H1 (cell line): ENCODE results near the gene KLHL36. TPM values are rescaled to one million over a fixed set of nuclear protein-coding genes. Genes with fewer than 3 reads are reported as not detected.
A peak's percentile ranks its signal among the peaks of the same experiment; 100 is the strongest.

ENCODE experiments used
- CTCF ChIA-PET: fragments of 300-600 bp; sonication (Branson Sonifier 250); formaldehyde crosslinking; loops from one replicate; lab custom pipeline; 2021; ENCODE audit not compliant: partially characterized antibody; lab: Charles Lee
- POLR2A ChIA-PET: fragments of 300-600 bp; sonication (Branson Sonifier 250); formaldehyde crosslinking; loops from one replicate; lab custom pipeline; 2021; ENCODE audit warnings: inconsistent platforms; ENCODE audit not compliant: partially characterized antibody; lab: Charles Lee
- DNase-seq, 2 experiments: peaks; one replicate each; pipeline versions ENCODE4 v3.0.0 to v3.0.0-alpha.2; 2010 to 2022; ENCODE audit warnings: low spot score in 2 of 2, low read depth in 1 of 2, mixed read lengths in 1 of 2
- FAIRE-seq: peaks from 2 replicates; lab custom pipeline; 2011; peaks lifted over from hg19 to GRCh38; lab: Jason Lieb, UNC
- H2AFZ ChIP-seq: 2 replicates; pipeline ENCODE4 v1.8.1; 2012; ENCODE audit warnings: low read length, inconsistent platforms
- H2AK5ac ChIP-seq: 2 replicates; pipeline ENCODE4 v1.6.1; 2013; ENCODE audit warnings: low read depth, low read length
- H2BK120ac ChIP-seq: replicated peaks from 2 replicates; pipeline ENCODE3; 2013; ENCODE audit warnings: low read depth, low read length, inconsistent platforms
- H2BK12ac ChIP-seq: 2 replicates; pipeline ENCODE4 v1.6.1; 2013; ENCODE audit warnings: low read depth, low read length
- H2BK15ac ChIP-seq: 2 replicates; pipeline ENCODE4 v1.6.1; 2013; ENCODE audit warnings: low read length
- H2BK20ac ChIP-seq: 2 replicates; pipeline ENCODE4 v1.6.1; 2013; ENCODE audit warnings: low read length
- H2BK5ac ChIP-seq: 2 replicates; pipeline ENCODE4 v1.6.1; 2013; ENCODE audit warnings: low read depth, low read length
- H3K14ac ChIP-seq: 2 replicates; pipeline ENCODE4 v1.6.1; 2013; ENCODE audit warnings: inconsistent platforms; ENCODE audit not compliant: insufficient read length
- H3K18ac ChIP-seq: 2 replicates; pipeline ENCODE4 v1.6.1; 2013; ENCODE audit warnings: low read length; ENCODE audit errors: extremely low read depth
- H3K23ac ChIP-seq: 2 replicates; pipeline ENCODE4 v1.6.1; 2013; ENCODE audit warnings: inconsistent platforms; ENCODE audit not compliant: insufficient read length
- H3K23me2 ChIP-seq: 2 replicates; pipeline ENCODE4 v1.6.1; 2013; ENCODE audit warnings: low read depth, low read length
- H3K27ac ChIP-seq: 2 replicates; pipeline ENCODE4 v1.6.1; 2011; ENCODE audit warnings: low read depth, low read length, inconsistent platforms
- H3K27me3 ChIP-seq, 4 experiments: replicated peaks in 1 of 4; 1 replicate in 1 of 4; 2 replicates in 3 of 4; pipeline versions ENCODE4 v1.6.1 to v1.8.1; 2011 to 2013; ENCODE audit warnings: low read length in 3 of 4, mild to moderate bottlenecking in 3 of 4, inconsistent platforms in 2 of 4, mixed read lengths in 2 of 4, moderate library complexity in 1 of 4; ENCODE audit not compliant: control insufficient read depth in 3 of 4, insufficient read depth in 3 of 4; ENCODE audit errors: extremely low read depth in 1 of 4
- H3K36me3 ChIP-seq, 4 experiments: 2 replicates each; pipeline versions ENCODE4 v1.6.1 to v1.8.1; 2011 to 2013; ENCODE audit warnings: mild to moderate bottlenecking in 4 of 4, low read length in 3 of 4, moderate library complexity in 2 of 4, control low read depth in 1 of 4, inconsistent platforms in 1 of 4; ENCODE audit not compliant: insufficient read depth in 4 of 4, control insufficient read depth in 2 of 4
- H3K4ac ChIP-seq: replicated peaks from 2 replicates; pipeline ENCODE3; 2013; ENCODE audit warnings: low read length, low read depth, mixed read lengths, inconsistent platforms; ENCODE audit not compliant: insufficient read length
- H3K4me1 ChIP-seq, 4 experiments: replicated peaks in 1 of 4; 1 replicate in 1 of 4; 2 replicates in 3 of 4; pipeline versions ENCODE4 v1.6.1 to v1.8.1; 2011 to 2013; ENCODE audit warnings: low read length in 3 of 4, inconsistent platforms in 2 of 4, mixed read lengths in 1 of 4; ENCODE audit not compliant: insufficient read depth in 4 of 4, control insufficient read depth in 3 of 4
- H3K4me2 ChIP-seq, 2 experiments: 2 replicates each; pipeline versions ENCODE4 v1.6.1 to v1.8.1; 2011 to 2013; ENCODE audit warnings: low read depth in 2 of 2, low read length in 2 of 2, control low read depth in 1 of 2, inconsistent platforms in 1 of 2, mild to moderate bottlenecking in 1 of 2; ENCODE audit not compliant: insufficient read depth in 1 of 2
- H3K4me3 ChIP-seq, 4 experiments: fragments of 200-600, 300-600 bp in 1 of 4; sonication (generic), shearing (Covaris generic), sonication (Bioruptor Twin) in 1 of 4; 2 replicates each; pipeline versions ENCODE4 v1.5.1 to v1.8.1; 2011 to 2016; ENCODE audit warnings: low read length in 4 of 4, low read depth in 3 of 4, control low read depth in 2 of 4, inconsistent platforms in 2 of 4, mild to moderate bottlenecking in 2 of 4, mixed read lengths in 1 of 4, moderate library complexity in 1 of 4; ENCODE audit not compliant: insufficient read depth in 2 of 4; ENCODE audit errors: extremely low read depth in 1 of 4
- H3K56ac ChIP-seq: replicated peaks from 2 replicates; pipeline ENCODE3; 2013; ENCODE audit warnings: low read depth, mild to moderate bottlenecking, mixed read lengths, low read length, inconsistent platforms; ENCODE audit not compliant: insufficient read length
- H3K79me1 ChIP-seq: 2 replicates; pipeline ENCODE4 v1.6.1; 2013; ENCODE audit warnings: low read depth, low read length, control low read depth
- H3K79me2 ChIP-seq, 2 experiments: 2 replicates each; pipeline versions ENCODE4 v1.6.1 to v1.8.1; 2012 to 2013; ENCODE audit warnings: low read length in 2 of 2, mild to moderate bottlenecking in 2 of 2, inconsistent platforms in 1 of 2; ENCODE audit not compliant: insufficient read depth in 2 of 2, control insufficient read depth in 1 of 2
- H3K9ac ChIP-seq, 4 experiments: replicated peaks in 1 of 4; 1 replicate in 1 of 4; 2 replicates in 3 of 4; pipeline versions ENCODE4 v1.6.1 to v1.8.1; 2011 to 2013; ENCODE audit warnings: low read depth in 3 of 4, low read length in 3 of 4, control low read depth in 2 of 4, mild to moderate bottlenecking in 2 of 4, moderate library complexity in 2 of 4, inconsistent platforms in 1 of 4; ENCODE audit errors: extremely low read depth in 1 of 4
- H3K9me3 ChIP-seq, 2 experiments: 2 replicates each; pipeline versions ENCODE4 v1.6.1 to v1.8.1; 2012 to 2013; ENCODE audit warnings: mild to moderate bottlenecking in 2 of 2, moderate library complexity in 2 of 2, control low read depth in 1 of 2, inconsistent platforms in 1 of 2, low read depth in 1 of 2, low read length in 1 of 2, mixed read lengths in 1 of 2; ENCODE audit not compliant: insufficient read depth in 2 of 2
- H4K20me1 ChIP-seq, 2 experiments: replicated peaks in 1 of 2; 2 replicates each; pipeline versions ENCODE3 to v1.8.1; 2011 to 2013; ENCODE audit warnings: inconsistent platforms in 2 of 2, low read length in 2 of 2, mild to moderate bottlenecking in 1 of 2; ENCODE audit not compliant: insufficient read depth in 2 of 2, control insufficient read depth in 1 of 2
- H4K5ac ChIP-seq: 2 replicates; pipeline ENCODE4 v1.6.1; 2013; ENCODE audit warnings: low read length, low read depth, mixed read lengths, inconsistent platforms; ENCODE audit not compliant: insufficient read length
- H4K8ac ChIP-seq: 2 replicates; pipeline ENCODE4 v1.8.0; 2013; ENCODE audit warnings: mild to moderate bottlenecking, moderate library complexity, low read length, inconsistent platforms; ENCODE audit not compliant: insufficient read depth; ENCODE audit errors: extremely low read depth
- H4K91ac ChIP-seq: replicated peaks from 2 replicates; pipeline ENCODE3; 2013; ENCODE audit warnings: low read length, mixed read lengths, inconsistent platforms; ENCODE audit not compliant: insufficient read length
- BACH1 ChIP-seq: IDR thresholded peaks from 2 replicates; pipeline ENCODE4 v1.6.1; 2012; ENCODE audit warnings: low read length, improper control_type of control experiment
- CTBP2 ChIP-seq: IDR thresholded peaks from 2 replicates; pipeline ENCODE4 v1.7.0; 2011; ENCODE audit warnings: borderline replicate concordance, mild to moderate bottlenecking, moderate library complexity, mixed read lengths, low read length; ENCODE audit not compliant: insufficient read depth, insufficient read length
- RAD21 ChIP-seq, 2 experiments: IDR thresholded peaks in 1 of 2; conservative IDR thresholded peaks in 1 of 2; 2 replicates each; pipeline ENCODE4 v1.6.1; 2011; ENCODE audit warnings: low read depth in 2 of 2, low read length in 2 of 2, improper control_type of control experiment in 1 of 2, inconsistent platforms in 1 of 2, mild to moderate bottlenecking in 1 of 2, moderate library complexity in 1 of 2
- RBBP5 ChIP-seq: IDR thresholded peaks from 2 replicates; pipeline ENCODE4 v1.7.1; 2012; ENCODE audit warnings: low read depth, mild to moderate bottlenecking, inconsistent platforms, low read length, moderate library complexity, borderline replicate concordance
- SIRT6 ChIP-seq: IDR thresholded peaks from one replicate; pipeline ENCODE4 v1.7.1; 2012; ENCODE audit warnings: low read length, inconsistent platforms
- WGBS, 2 experiments: shearing (Covaris generic) in 1 of 2; methylation state at CpG; one replicate each; pipeline versions ENCODE4 v1.1.6 to v1.1.7; 2013 to 2015; ENCODE audit warnings: low lambda C conversion rate in 2 of 2, mixed read lengths in 2 of 2, inconsistent platforms in 1 of 2, low coverage in 1 of 2, missing lambda C conversion rate in 1 of 2; ENCODE audit not compliant: insufficient replicate concordance in 2 of 2, insufficient coverage in 1 of 2, insufficient read length in 1 of 2; ENCODE audit errors: extremely low coverage in 1 of 2, missing lambda C conversion rate in 1 of 2; 5-methylcytosine and 5-hydroxymethylcytosine counted together
- long read RNA-seq, 2 experiments: library from RNA in 1 of 2; library from capped mRNA in 1 of 2; stranded (forward); transcript quantifications; one replicate each; pipeline ENCODE4 v2.0.0, GENCODE V29; 2021; ENCODE audit warnings: inconsistent platforms in 1 of 2
- polyA minus RNA-seq, 3 experiments: library from RNA; depleted of rRNA, polyadenylated mRNA; stranded (reverse); fragments of >200 nt; gene quantifications; 1 replicate in 2 of 3; 2 replicates in 1 of 3; pipeline ENCODE4 v1.2.3, GENCODE V29; 2011
- polyA plus RNA-seq, 7 experiments: library from polyadenylated mRNA; depleted of rRNA in 3 of 7; stranded (reverse) in 5 of 7; unstranded in 2 of 7; fragments of >200 nt in 5 of 7; fragments of 200-250 nt in 2 of 7; gene quantifications; 1 replicate in 5 of 7; 2 replicates in 1 of 7; 4 replicates in 1 of 7; pipeline versions ENCODE4 v1.2.1 to v1.2.3, GENCODE V29; 2011 to 2013; ENCODE audit warnings: missing spikeins in 2 of 7, mixed read lengths in 2 of 7
- total RNA-seq: library from RNA; stranded (reverse); fragmentation: NEBNext Ultra II Directional; extraction: Animal tissue kit (Norgen Biotek cat#: 25700); gene quantifications from 2 replicates; pipeline ENCODE4 v1.2.1, GENCODE V29; 2021

KLHL36 gene
- 33.6 and 35.3 TPM in 2 replicates for total RNA-seq
- 22.9 and 33.7 TPM in 2 replicates for polyA plus RNA-seq (2011; rRNA removed)
- 25.1 TPM for polyA plus RNA-seq (2011; cell fraction: cytosol; rRNA removed)
- 34.8 TPM for polyA plus RNA-seq (2011; cell fraction: nucleus; rRNA removed)
- polyA plus RNA-seq (2012, experiment 1 of 2), result 16.3 to 22.6 TPM (median 21.6 TPM) in 4 replicates
- 13.3 TPM for polyA plus RNA-seq (2012, experiment 2 of 2)
- polyA plus RNA-seq (2013, experiment 1 of 2), result 14.7 TPM
- 14.9 TPM for polyA plus RNA-seq (2013, experiment 2 of 2)
- polyA minus RNA-seq (2011; rRNA and poly(A)+ RNA removed), result 48.3 and 51.7 TPM in 2 replicates
- 40.4 TPM for polyA minus RNA-seq (2011; cell fraction: cytosol; rRNA and poly(A)+ RNA removed)
- polyA minus RNA-seq (2011; cell fraction: nucleus; rRNA and poly(A)+ RNA removed), result 30.4 TPM
- long read RNA-seq, experiment 1, partial matches to known transcripts, result 2 of 8 reads
- long read RNA-seq, experiment 1, other reads (novel, unspliced or antisense), result 3 of 8 reads
- long read RNA-seq, experiment 2, full-length matches to known transcripts, result 1 of 4 reads
- long read RNA-seq, experiment 2, partial matches to known transcripts, result 0 of 4 reads
- long read RNA-seq, experiment 2, other reads (novel, unspliced or antisense), result 3 of 4 reads

DNA sequence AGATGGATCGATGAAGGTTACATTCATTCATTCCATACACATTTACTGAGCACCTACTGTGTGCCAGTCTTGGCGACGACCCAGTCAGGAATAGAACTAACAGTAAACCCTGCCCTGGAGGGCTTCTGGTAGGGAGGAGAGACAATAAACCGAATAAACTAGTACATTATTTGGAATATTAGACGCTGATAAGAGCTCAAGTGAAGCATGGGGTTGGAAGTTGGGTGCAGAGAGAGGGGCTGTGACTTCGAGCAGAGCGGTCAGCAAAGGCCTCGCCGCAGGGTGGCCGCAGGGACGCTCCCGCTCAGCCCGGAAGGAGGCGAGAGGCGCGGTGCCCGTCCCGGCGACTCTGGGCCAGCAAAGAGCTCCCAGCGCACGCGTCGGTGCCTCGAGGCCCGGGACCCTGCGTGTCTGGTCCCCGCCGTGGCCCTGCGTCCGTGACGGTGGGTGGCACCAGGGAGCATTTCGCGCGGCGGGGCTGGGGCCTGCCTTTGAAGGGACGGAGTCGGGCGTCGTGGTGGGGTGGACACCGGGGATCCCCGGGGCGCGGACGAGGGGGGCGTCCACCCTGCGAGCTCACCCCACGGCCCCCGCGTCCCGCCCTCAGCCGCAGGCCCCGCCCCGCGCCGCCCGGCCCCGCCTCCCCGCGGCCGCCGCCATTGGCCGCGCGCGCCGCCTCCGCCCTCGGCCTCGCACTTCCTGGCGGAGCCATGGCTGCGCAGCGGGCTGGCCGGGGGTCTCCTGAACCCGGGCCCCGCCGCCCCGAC is at the start of gene KLHL36:
KLHL36 (plus strand) TSS at position 684 of the 767 bp plus-strand sequence. CDS start 2,357 bp downstream, outside the sequence.
- DNase-seq, result peak in 1 of 2 experiments; percentile 69
- H3K23ac ChIP-seq, result no peak within 1 kb of the TSS
- TF ChIP-seq RAD21 (IDR thresholded peaks at IDR 0.05 in 1 of 2, conservative IDR thresholded peaks at IDR 0.05 in 1 of 2; ENCODE audit: low read depth in 2 of 2, low read length in 2 of 2) (no peak), CTBP2 (no peak), SIRT6 (no peak), RBBP5 (no peak; the same call in 1 of the 2 replicates), BACH1 (peak; percentile 50; the same call in 1 of the 2 replicates)

More for the DNA sequence above, at the start of gene KLHL36:
- Histone ChIP-seq H3K36me3 (peaks cover 0 to 3% (median 0%) of the 10 kb centered on the region in 4 experiments; a peak in 2 of 8 replicates), H3K79me1 (no peaks in the 10 kb centered on the region), H3K56ac (no peak within 1 kb of the TSS), H3K27ac (no peak within 1 kb of the TSS), H3K27me3 (peaks cover 0 to 13% (median 9%) of the 10 kb centered on the region in 4 experiments; a peak in 4 of 7 replicates), H2BK15ac (peak within 1 kb of the TSS; percentile 46; the same call in 1 of the 2 replicates), H4K91ac (peak within 1 kb of the TSS; percentile 83), H3K4me2 (peak within 1 kb of the TSS; percentile 67 to 81), H3K9me3 (no peaks in the 10 kb centered on the region), H3K4me1 (peaks cover 0 to 4% (median 2%) of the 10 kb centered on the region in 4 experiments; a peak in 4 of 7 replicates), H2BK120ac (no peak within 1 kb of the TSS), H3K23me2 (peaks cover 7% of the 10 kb centered on the region; the same call in 1 of the 2 replicates), H3K79me2 (no peaks in the 10 kb centered on the region), H2BK12ac (peak within 1 kb of the TSS; percentile 80; the same call in 1 of the 2 replicates), H3K4ac (no peak within 1 kb of the TSS), H2BK20ac (no peak within 1 kb of the TSS), H2AFZ (peak within 1 kb of the TSS; percentile 88; the same call in 1 of the 2 replicates), H2AK5ac (no peak within 1 kb of the TSS), H3K4me3 (peak within 1 kb of the TSS; percentile 55 to 71 (median 62)), H3K9ac (0 out of 7 replicates have a peak within 1 kb of the TSS, but pooled peaks of 1 of the 4 experiments have one; percentile 17), H3K18ac (peak within 1 kb of the TSS; percentile 68), H2BK5ac (peak within 1 kb of the TSS; percentile 66; the same call in 1 of the 2 replicates), H3K14ac (no peak within 1 kb of the TSS), H4K8ac (no peak within 1 kb of the TSS), H4K20me1 (peaks cover 2 to 6% of the 10 kb centered on the region in 2 experiments), H4K5ac (no peak within 1 kb of the TSS)
- POLR2A ChIA-PET, result interaction anchor here (1.5 to 1.7 kb wide), 2 partner anchors 29 to 88 kb away, joined by 4 read pairs; no protein-coding TSS in a partner anchor
- 14% methylated on average over 38 of the region's 77 CpGs; no CpG with 5 or more reads in 1 of the 2 experiments for WGBS, 2 experiments
- FAIRE-seq, result no peak
- CTCF ChIA-PET, result interaction anchor here (1.4 to 4.7 kb wide), 5 partner anchors 18 to 137 kb away, joined by 3 to 18 read pairs (median 4); no protein-coding TSS in a partner anchor
